ENCODE measurements around the gene RASD1. TPM values are rescaled to one million over a fixed set of nuclear protein-coding genes. Genes with fewer than 3 reads are reported as not detected.
A peak's percentile ranks its signal among the peaks of the same experiment; 100 is the strongest.
"Not testable (repeated sequence)": the region's sequence is repeated elsewhere in the genome, so short reads cannot be mapped to it uniquely, and the experiment has no call there.

RASD1 gene
- total and polyA plus RNA-seq, 5 donors from 2014 or later = 0.12 to 0.72 (median 0.26) TPM; not detected in 2

DNA sequence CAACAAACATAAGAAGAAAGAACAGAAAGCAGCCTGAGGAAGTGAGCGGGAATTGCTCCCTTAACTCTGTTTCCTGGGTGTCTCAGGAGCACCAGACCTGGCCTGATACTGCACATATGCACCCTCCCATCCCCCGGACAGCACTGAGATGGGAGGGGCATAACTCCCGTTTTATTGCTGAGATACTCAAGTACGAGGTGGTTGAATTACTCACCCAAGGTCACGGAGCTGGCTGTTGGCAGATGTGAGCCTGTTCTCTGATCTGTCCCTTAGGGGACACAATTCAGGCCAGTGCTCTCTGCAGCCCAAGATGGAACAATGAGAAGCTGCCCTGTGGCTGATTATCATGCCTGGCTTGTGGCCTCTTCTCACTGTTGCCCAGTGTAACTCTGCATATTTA, 28.5 kb downstream of the RASD1 start:
- DNase-seq (no peak), ATAC-seq (ENCODE audit: low read depth in 2 of 2) (no peak)
- Histone ChIP-seq H3K27ac (ENCODE audit: insufficient read depth, low read length, poor library complexity, severe bottlenecking) (no peak overlapping the region), H3K4me3 (ENCODE audit: low read depth, low read length) (no peak overlapping the region), H3K9me3 (ENCODE audit: control insufficient read depth in 2 of 2, low read length in 2 of 2) (no peaks in the 10 kb centered on the region), H3K36me3 (ENCODE audit: control insufficient read depth, insufficient read depth, low read length) (no peaks in the 10 kb centered on the region), H3K4me1 (ENCODE audit: control insufficient read depth, insufficient read depth, low read length, poor library complexity, severe bottlenecking) (no peaks in the 10 kb centered on the region), H3K27me3 (ENCODE audit: control insufficient read depth, insufficient read depth, low read length) (peaks cover 5% of the 10 kb centered on the region)
- H3K4me3 Mint-ChIP-seq = no peak overlapping the region
- H3K36me3 Mint-ChIP-seq = no peaks in the 10 kb centered on the region
- no peak overlapping the region for H3K27ac Mint-ChIP-seq
- H3K4me1 Mint-ChIP-seq = no peaks in the 10 kb centered on the region
- no peaks in the 10 kb centered on the region for H3K9me3 Mint-ChIP-seq
- peaks cover 54% of the 10 kb centered on the region for H3K27me3 Mint-ChIP-seq

DNA sequence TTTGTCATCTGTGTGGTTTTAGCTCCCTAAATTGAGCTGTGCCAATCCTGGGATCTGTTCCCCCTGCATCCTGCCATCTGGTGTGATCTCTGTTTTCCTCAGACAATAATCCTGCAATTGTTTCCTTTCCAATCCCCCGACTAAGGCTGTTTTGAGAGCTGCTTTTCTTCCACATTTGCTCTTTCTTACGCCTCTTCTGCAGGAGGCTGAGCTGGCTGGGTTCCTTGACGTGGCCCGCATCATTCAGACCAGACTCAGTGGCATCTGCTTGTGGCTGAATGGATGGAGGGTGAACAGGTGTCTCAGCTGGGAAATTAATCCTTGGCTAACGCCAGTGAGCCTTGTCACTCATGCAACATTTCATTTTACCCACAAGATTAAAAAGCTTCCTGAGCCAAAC, 29.2 kb downstream of the RASD1 start:
- Histone ChIP-seq H3K4me1 (ENCODE audit: control insufficient read depth, insufficient read depth, low read length, poor library complexity, severe bottlenecking) (no peaks in the 10 kb centered on the region), H3K9me3 (ENCODE audit: control insufficient read depth in 2 of 2, low read length in 2 of 2) (no peaks in the 10 kb centered on the region), H3K27me3 (ENCODE audit: control insufficient read depth, insufficient read depth, low read length) (no peaks in the 10 kb centered on the region), H3K27ac (ENCODE audit: insufficient read depth, low read length, poor library complexity, severe bottlenecking) (no peak overlapping the region), H3K36me3 (ENCODE audit: control insufficient read depth, insufficient read depth, low read length) (no peaks in the 10 kb centered on the region), H3K4me3 (ENCODE audit: low read depth, low read length) (no peak overlapping the region)
- Mint-ChIP-seq H3K4me3 (peak overlapping the region in 1 of 4 donors; percentile 23), H3K36me3 (no peaks in the 10 kb centered on the region), H3K4me1 (no peaks in the 10 kb centered on the region), H3K27me3 (peaks cover 48% of the 10 kb centered on the region), H3K9me3 (no peaks in the 10 kb centered on the region), H3K27ac (no peak overlapping the region)
- no peak for DNase-seq
- ATAC-seq (ENCODE audit: low read depth in 2 of 2) = no peak

- Mint-ChIP-seq H3K4me1 (no peaks in the 10 kb centered on the region), H3K27me3 (peaks cover 45% of the 10 kb centered on the region)
- no peak for ATAC-seq (ENCODE audit: low read depth in 2 of 2)
Observed at GRCh38 chr17:17466511-17466910, 29.7 kb downstream of the RASD1 start.

GRCh38 chr17:17465878-17466277, 30.3 kb downstream of the RASD1 start:
- H3K4me1 Mint-ChIP-seq; H3K4me1 ChIP-seq (ENCODE audit: control insufficient read depth, insufficient read depth, low read length, poor library complexity, severe bottlenecking); ATAC-seq (ENCODE audit: low read depth in 2 of 2); H3K36me3 Mint-ChIP-seq; H3K36me3 ChIP-seq (ENCODE audit: control insufficient read depth, insufficient read depth, low read length); H3K9me3 ChIP-seq (ENCODE audit: control insufficient read depth in 2 of 2, low read length in 2 of 2); DNase-seq; H3K27ac Mint-ChIP-seq; H3K27me3 ChIP-seq (ENCODE audit: control insufficient read depth, insufficient read depth, low read length); H3K4me3 ChIP-seq (ENCODE audit: low read depth, low read length); H3K27ac ChIP-seq (ENCODE audit: insufficient read depth, low read length, poor library complexity, severe bottlenecking); H3K9me3 Mint-ChIP-seq; H3K4me3 Mint-ChIP-seq: not testable (repeated sequence)
- peaks cover 45% of the 10 kb centered on the region for H3K27me3 Mint-ChIP-seq

More at GRCh38 chr17:17466511-17466910, 29.7 kb downstream of the RASD1 start:
- Histone ChIP-seq H3K4me1 (ENCODE audit: control insufficient read depth, insufficient read depth, low read length, poor library complexity, severe bottlenecking) (no peaks in the 10 kb centered on the region), H3K36me3 (ENCODE audit: control insufficient read depth, insufficient read depth, low read length) (no peaks in the 10 kb centered on the region), H3K27ac (ENCODE audit: insufficient read depth, low read length, poor library complexity, severe bottlenecking) (no peak overlapping the region), H3K9me3 (ENCODE audit: control insufficient read depth in 2 of 2, low read length in 2 of 2) (no peaks in the 10 kb centered on the region), H3K4me3 (ENCODE audit: low read depth, low read length) (no peak overlapping the region), H3K27me3 (ENCODE audit: control insufficient read depth, insufficient read depth, low read length) (no peaks in the 10 kb centered on the region)
- Mint-ChIP-seq H3K36me3 (no peaks in the 10 kb centered on the region), H3K9me3 (no peaks in the 10 kb centered on the region), H3K4me3 (no peak overlapping the region), H3K27ac (no peak overlapping the region)
- DNase-seq = no peak

GRCh38 chr17:17463821-17464220, 32.4 kb downstream of the RASD1 start:
- no peak for ATAC-seq (ENCODE audit: low read depth in 2 of 2)
- H3K4me3 Mint-ChIP-seq = no peak overlapping the region

GRCh38 chr17:17462048-17462824, 34.0 kb downstream of the RASD1 start:
- Mint-ChIP-seq H3K4me3 (no peak overlapping the region), H3K36me3 (peaks cover 4% of the 10 kb centered on the region), H3K27me3 (peaks cover 20% of the 10 kb centered on the region), H3K9me3 (peaks cover 0 to 5% (median 0%) of the 10 kb centered on the region in 7 donors), H3K4me1 (peaks cover 0 to 2% (median 0%) of the 10 kb centered on the region in 4 donors), H3K27ac (no peak overlapping the region)
- no peak overlapping the region for H3K27ac ChIP-seq (ENCODE audit: insufficient read depth, low read length, poor library complexity, severe bottlenecking)
- no peaks in the 10 kb centered on the region for H3K9me3 ChIP-seq (ENCODE audit: control insufficient read depth in 2 of 2, low read length in 2 of 2)
- no peaks in the 10 kb centered on the region for H3K4me1 ChIP-seq (ENCODE audit: control insufficient read depth, insufficient read depth, low read length, poor library complexity, severe bottlenecking)
- H3K4me3 ChIP-seq (ENCODE audit: low read depth, low read length) = no peak overlapping the region
- no peaks in the 10 kb centered on the region for H3K36me3 ChIP-seq (ENCODE audit: control insufficient read depth, insufficient read depth, low read length)
- no peaks in the 10 kb centered on the region for H3K27me3 ChIP-seq (ENCODE audit: control insufficient read depth, insufficient read depth, low read length)
- no peak for ATAC-seq (ENCODE audit: low read depth in 2 of 2)
- no peak for DNase-seq

More at GRCh38 chr17:17463821-17464220, 32.4 kb downstream of the RASD1 start:
- DNase-seq = no peak
- Histone ChIP-seq H3K4me3 (ENCODE audit: low read depth, low read length) (no peak overlapping the region), H3K36me3 (ENCODE audit: control insufficient read depth, insufficient read depth, low read length) (no peaks in the 10 kb centered on the region), H3K27me3 (ENCODE audit: control insufficient read depth, insufficient read depth, low read length) (no peaks in the 10 kb centered on the region), H3K27ac (ENCODE audit: insufficient read depth, low read length, poor library complexity, severe bottlenecking) (no peak overlapping the region), H3K4me1 (ENCODE audit: control insufficient read depth, insufficient read depth, low read length, poor library complexity, severe bottlenecking) (no peaks in the 10 kb centered on the region), H3K9me3 (ENCODE audit: control insufficient read depth in 2 of 2, low read length in 2 of 2) (no peaks in the 10 kb centered on the region)
- H3K4me1 Mint-ChIP-seq = peaks cover 0 to 2% (median 0%) of the 10 kb centered on the region in 4 donors
- H3K9me3 Mint-ChIP-seq = peaks cover 0 to 5% (median 0%) of the 10 kb centered on the region in 7 donors
- H3K36me3 Mint-ChIP-seq = peaks cover 4% of the 10 kb centered on the region
- no peak overlapping the region for H3K27ac Mint-ChIP-seq
- H3K27me3 Mint-ChIP-seq = peaks cover 33% of the 10 kb centered on the region

DNA sequence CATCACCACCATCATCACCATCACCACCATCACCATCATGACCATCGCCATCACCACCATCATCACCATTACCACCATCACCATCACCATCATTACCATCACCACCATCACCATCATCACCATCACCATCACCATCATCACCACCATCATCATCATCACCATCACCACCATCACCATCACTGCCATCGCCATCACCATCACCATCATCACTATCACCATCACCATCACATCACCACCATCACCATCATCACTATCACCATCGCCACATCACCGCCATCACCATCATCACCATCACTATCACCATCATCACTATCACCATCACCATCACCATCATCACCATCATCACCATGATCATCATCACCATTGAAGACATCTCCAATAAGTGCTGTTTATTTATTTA, 36.2 kb downstream of the RASD1 start:
- no peaks in the 10 kb centered on the region for H3K27me3 ChIP-seq (ENCODE audit: control insufficient read depth, insufficient read depth, low read length)
- peak overlapping the region in 1 of 3 donors; percentile 65 for H3K27ac Mint-ChIP-seq
- no peak for DNase-seq
- H3K36me3 ChIP-seq (ENCODE audit: control insufficient read depth, insufficient read depth, low read length) = no peaks in the 10 kb centered on the region
- no peak overlapping the region for H3K27ac ChIP-seq (ENCODE audit: insufficient read depth, low read length, poor library complexity, severe bottlenecking)
- H3K4me3 Mint-ChIP-seq = no peak overlapping the region
- H3K36me3 Mint-ChIP-seq = peaks cover 4% of the 10 kb centered on the region
- H3K27me3 Mint-ChIP-seq = peaks cover 4% of the 10 kb centered on the region
- peaks cover 0 to 2% (median 0%) of the 10 kb centered on the region in 4 donors for H3K4me1 Mint-ChIP-seq
- H3K4me1 ChIP-seq (ENCODE audit: control insufficient read depth, insufficient read depth, low read length, poor library complexity, severe bottlenecking) = no peaks in the 10 kb centered on the region
- no peaks in the 10 kb centered on the region for H3K9me3 ChIP-seq (ENCODE audit: control insufficient read depth in 2 of 2, low read length in 2 of 2)
- H3K4me3 ChIP-seq (ENCODE audit: low read depth, low read length) = no peak overlapping the region
- no peak for ATAC-seq (ENCODE audit: low read depth in 2 of 2)
- peaks cover 0 to 5% (median 0%) of the 10 kb centered on the region in 7 donors for H3K9me3 Mint-ChIP-seq

GRCh38 chr17:17457680-17458079, 38.5 kb downstream of the RASD1 start:
- Histone ChIP-seq H3K4me1 (ENCODE audit: control insufficient read depth, insufficient read depth, low read length, poor library complexity, severe bottlenecking) (no peaks in the 10 kb centered on the region), H3K27ac (ENCODE audit: insufficient read depth, low read length, poor library complexity, severe bottlenecking) (no peak overlapping the region), H3K27me3 (ENCODE audit: control insufficient read depth, insufficient read depth, low read length) (no peaks in the 10 kb centered on the region), H3K36me3 (ENCODE audit: control insufficient read depth, insufficient read depth, low read length) (no peaks in the 10 kb centered on the region), H3K4me3 (ENCODE audit: low read depth, low read length) (no peak overlapping the region), H3K9me3 (ENCODE audit: control insufficient read depth in 2 of 2, low read length in 2 of 2) (no peaks in the 10 kb centered on the region)
- Mint-ChIP-seq H3K4me3 (no peak overlapping the region), H3K27ac (no peak overlapping the region), H3K36me3 (peaks cover 4% of the 10 kb centered on the region), H3K27me3 (no peaks in the 10 kb centered on the region), H3K4me1 (peaks cover 0 to 2% (median 0%) of the 10 kb centered on the region in 4 donors), H3K9me3 (peaks cover 0 to 5% (median 0%) of the 10 kb centered on the region in 7 donors)
- no peak for DNase-seq
- ATAC-seq (ENCODE audit: low read depth in 2 of 2) = no peak

Measured in CD4-positive, CD25-positive, alpha-beta regulatory T cell (primary cell).